Transverse colon (tissue), 3 donors: ENCODE data around the gene MYLK.

Experiments
- CTCF ChIP-seq, 5 experiments: fragments of 200-600 bp in 3 of 5; fragments of 450-650 bp in 2 of 5; sonication (generic) in 3 of 5; IDR thresholded peaks; 1 replicate in 2 of 5; 2 replicates in 3 of 5; pipeline ENCODE4 v1.5.1; 2016 to 2017; ENCODE audit warnings: antibody characterized with exemption in 5 of 5, inconsistent platforms in 3 of 5, mild to moderate bottlenecking in 2 of 5, moderate library complexity in 1 of 5
- EP300 ChIP-seq: sonication (generic); formaldehyde crosslinking; IDR thresholded peaks from one replicate; pipeline ENCODE4 v1.6.1; 2017; ENCODE audit warnings: antibody characterized with exemption, low read depth

DNA sequence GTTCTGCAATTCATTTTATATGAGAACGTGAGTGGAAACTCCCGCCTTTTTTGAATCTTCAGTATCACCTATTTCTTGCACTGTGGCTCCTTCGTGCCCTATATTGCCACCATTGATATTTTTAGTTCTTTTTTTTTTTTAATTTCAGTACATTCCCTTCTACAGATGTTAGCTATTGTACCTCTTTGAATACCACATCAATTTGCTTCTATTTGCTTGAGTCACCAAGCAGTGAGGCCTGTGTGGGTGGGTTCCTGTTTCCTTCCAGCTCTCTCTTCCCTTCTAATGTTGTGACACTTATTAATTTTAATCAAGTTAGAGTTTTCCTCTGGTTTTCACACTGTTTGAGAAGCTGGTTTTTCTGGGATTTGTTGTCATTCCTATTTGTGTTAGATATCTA, 308.0 kb downstream of the MYLK start:
- TF ChIP-seq CTCF (IDR thresholded peaks at IDR 0.05) (no peak), EP300 (no peak)
